Fibroblast of upper back skin (primary cell): ENCODE data around the gene OR8J3.
"Not testable (repeated sequence)": the region's sequence is repeated elsewhere in the genome, so short reads cannot be mapped to it uniquely, and the experiment has no call there.

Experiments
- DNase-seq: peaks from one replicate; pipeline ENCODE4 v3.0.0-alpha.2; 2013

The OR8J3 gene

GRCh38 chr11:56140151-56140661, at the start of gene OR8J3:
Gene OR8J3, minus strand, starts transcription at chr11:56140201. Its CDS starts 2,483 bp downstream, at chr11:56137718.
- no peak for DNase-seq

GRCh38 chr11:56188602-56189001, 48.6 kb upstream of the OR8J3 start:
- DNase-seq, result no peak

- no peak for DNase-seq
Measured at GRCh38 chr11:56183459-56183858, 43.5 kb upstream of the OR8J3 start.

- no peak for DNase-seq
Measured at GRCh38 chr11:56176318-56176717, 36.3 kb upstream of the OR8J3 start, which contains the start of gene OR5J2. Gene OR5J2, plus strand, starts transcription at chr11:56176618. Its CDS starts 0 bp downstream, at chr11:56176618.

- no peak for DNase-seq
Measured at GRCh38 chr11:56172256-56172830, 32.3 kb upstream of the OR8J3 start.

GRCh38 chr11:56163804-56164203, 23.8 kb upstream of the OR8J3 start:
- DNase-seq, result no peak

- no peak for DNase-seq
Measured at GRCh38 chr11:56160217-56160616, 20.2 kb upstream of the OR8J3 start, which contains the start of gene OR8K5. Gene OR8K5, minus strand, starts transcription at chr11:56160317. Its CDS starts 0 bp downstream, at chr11:56160317.

- no peak for DNase-seq
Measured at GRCh38 chr11:56152333-56152732, 12.3 kb upstream of the OR8J3 start.

- DNase-seq, result no peak
Measured at GRCh38 chr11:56151376-56151775, 11.4 kb upstream of the OR8J3 start.

GRCh38 chr11:56143681-56144080, 3.7 kb upstream of the OR8J3 start:
- not testable (repeated sequence) for DNase-seq

GRCh38 chr11:56122073-56122472, 17.9 kb downstream of the OR8J3 start, which contains the start of gene OR8H3:
Gene OR8H3, plus strand, starts transcription at chr11:56122373. Its CDS starts 0 bp downstream, at chr11:56122373.
- no peak for DNase-seq

GRCh38 chr11:56103210-56103737, 36.7 kb downstream of the OR8J3 start, which contains the start of gene OR8H2:
Gene OR8H2, plus strand, starts transcription at chr11:56103687. Its CDS starts 1,356 bp downstream, at chr11:56105043.
- DNase-seq, result no peak

GRCh38 chr11:56093008-56093407, 47.0 kb downstream of the OR8J3 start, which contains the start of gene OR8I2:
Gene OR8I2, plus strand, starts transcription at chr11:56093308. Its CDS starts 0 bp downstream, at chr11:56093308.
- DNase-seq, result no peak

- DNase-seq, result no peak
Measured at GRCh38 chr11:56089697-56090096, 50.3 kb downstream of the OR8J3 start.
